AG20443 (cell line): ENCODE data around the gene PCCA.
A peak's percentile ranks its signal among the peaks of the same experiment; 100 is the strongest.
"Not testable (repeated sequence)": the region's sequence is repeated elsewhere in the genome, so short reads cannot be mapped to it uniquely, and the experiment has no call there.

Source experiments
- DNase-seq: peaks from one replicate; pipeline ENCODE4 v3.0.0; 2012; ENCODE audit warnings: low spot score, mixed read lengths

Gene PCCA

GRCh38 chr13:100240109-100240779 is 151.4 kb downstream of the PCCA start:
- DNase-seq, result no peak

GRCh38 chr13:100244431-100244830 is 155.5 kb downstream of the PCCA start:
- DNase-seq, result peak; percentile 14

- peak; percentile 12 for DNase-seq
These were observed 156.2 kb downstream of the PCCA start for GRCh38 chr13:100245104-100245503.

GRCh38 chr13:100247937-100248336 is 159.0 kb downstream of the PCCA start:
- DNase-seq, result no peak

GRCh38 chr13:100254002-100254401 is 165.1 kb downstream of the PCCA start:
- no peak for DNase-seq

DNA sequence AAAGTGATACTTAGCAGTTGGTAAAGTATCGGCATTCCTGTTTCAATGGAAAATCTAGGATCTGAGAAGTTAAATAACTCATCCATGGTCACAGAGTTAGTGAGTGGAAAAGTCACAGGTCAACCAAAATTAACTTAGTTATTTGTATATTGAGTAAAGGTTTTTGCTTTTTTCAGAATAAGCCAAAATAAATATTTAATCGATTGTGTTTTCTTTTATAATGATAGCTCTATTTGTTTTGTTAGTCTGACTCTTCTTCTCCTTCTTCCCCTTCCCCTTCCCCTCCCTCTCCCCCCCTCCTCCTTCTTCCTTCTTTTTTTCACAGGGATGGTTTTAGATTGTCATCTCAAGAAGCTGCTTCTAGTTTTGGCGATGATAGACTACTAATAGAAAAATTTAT is 173.5 kb downstream of the PCCA start:
- no peak for DNase-seq

DNA sequence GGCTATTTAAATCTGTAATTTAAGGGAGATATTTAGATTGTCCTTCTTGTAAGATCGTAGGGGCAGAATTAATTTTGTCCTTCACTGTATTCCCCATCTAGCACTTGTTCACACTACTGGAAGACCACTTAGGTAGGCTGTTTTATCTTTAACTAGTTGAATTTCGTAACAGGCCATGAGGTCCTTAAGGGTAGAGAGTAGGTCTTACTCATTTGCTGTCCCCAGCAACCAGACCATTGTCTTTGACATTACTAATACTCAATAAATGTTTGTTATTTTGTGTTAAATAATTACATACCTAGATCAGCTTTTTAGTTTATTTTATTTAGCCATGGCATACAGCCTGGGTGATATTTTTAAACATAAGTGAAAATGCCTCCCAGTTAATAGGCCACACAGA is 177.1 kb downstream of the PCCA start:
- DNase-seq, result no peak

DNA sequence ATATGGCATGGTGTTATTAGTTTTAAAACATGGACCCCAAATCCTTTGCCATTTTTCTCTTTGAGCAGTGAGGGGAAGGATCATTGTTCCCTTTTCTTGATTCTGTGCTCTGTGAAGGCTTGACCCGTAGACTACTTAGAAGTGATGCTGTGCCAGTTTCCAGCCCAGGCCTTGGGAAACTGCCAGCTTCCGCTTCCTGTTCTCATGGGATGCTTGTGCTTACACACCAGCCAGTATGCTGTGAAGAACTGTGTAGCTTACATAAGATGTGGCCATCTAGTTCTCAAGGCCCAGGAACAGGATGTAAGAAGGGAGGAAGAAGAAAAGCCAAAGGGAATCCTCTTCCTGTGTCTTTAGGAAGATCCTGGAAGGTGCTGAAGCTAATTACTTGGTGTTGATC is 180.9 kb downstream of the PCCA start:
- peak; percentile 37 for DNase-seq

DNA sequence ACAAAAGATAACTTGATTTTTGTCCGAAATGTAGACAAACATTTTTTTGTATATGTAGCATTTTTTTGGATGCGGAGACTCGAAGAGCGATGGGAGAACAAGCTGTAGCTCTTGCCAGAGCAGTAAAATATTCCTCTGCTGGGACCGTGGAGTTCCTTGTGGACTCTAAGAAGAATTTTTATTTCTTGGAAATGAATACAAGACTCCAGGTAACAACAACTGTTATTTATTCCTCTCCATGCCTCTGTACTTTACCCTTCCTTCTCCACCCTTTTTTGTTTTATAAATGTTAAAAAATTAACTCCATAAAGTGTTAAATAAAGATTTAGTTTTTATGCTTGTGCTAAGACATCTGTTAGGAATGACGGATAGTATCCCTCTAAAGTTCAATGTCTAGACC is 184.2 kb downstream of the PCCA start:
- no peak for DNase-seq

DNA sequence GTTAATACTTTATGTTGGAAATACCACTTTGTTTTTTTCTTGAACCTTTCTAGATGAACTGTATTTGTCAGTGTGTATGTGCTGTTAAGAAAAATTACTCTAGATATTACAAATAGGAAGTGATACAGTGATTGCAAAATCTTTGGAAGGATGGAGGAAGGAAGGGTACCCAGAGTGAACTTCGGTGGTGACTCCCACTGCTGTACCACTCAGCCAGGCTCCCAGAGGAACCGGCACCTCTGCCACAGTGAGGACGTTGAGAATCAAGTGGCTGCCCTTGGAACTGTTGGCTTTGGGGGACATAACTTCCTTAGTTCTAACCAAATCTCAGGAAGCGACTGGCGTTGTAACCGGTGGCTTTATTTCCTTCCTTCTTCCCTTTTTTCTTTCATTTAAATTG is 184.7 kb downstream of the PCCA start:
- no peak for DNase-seq

DNA sequence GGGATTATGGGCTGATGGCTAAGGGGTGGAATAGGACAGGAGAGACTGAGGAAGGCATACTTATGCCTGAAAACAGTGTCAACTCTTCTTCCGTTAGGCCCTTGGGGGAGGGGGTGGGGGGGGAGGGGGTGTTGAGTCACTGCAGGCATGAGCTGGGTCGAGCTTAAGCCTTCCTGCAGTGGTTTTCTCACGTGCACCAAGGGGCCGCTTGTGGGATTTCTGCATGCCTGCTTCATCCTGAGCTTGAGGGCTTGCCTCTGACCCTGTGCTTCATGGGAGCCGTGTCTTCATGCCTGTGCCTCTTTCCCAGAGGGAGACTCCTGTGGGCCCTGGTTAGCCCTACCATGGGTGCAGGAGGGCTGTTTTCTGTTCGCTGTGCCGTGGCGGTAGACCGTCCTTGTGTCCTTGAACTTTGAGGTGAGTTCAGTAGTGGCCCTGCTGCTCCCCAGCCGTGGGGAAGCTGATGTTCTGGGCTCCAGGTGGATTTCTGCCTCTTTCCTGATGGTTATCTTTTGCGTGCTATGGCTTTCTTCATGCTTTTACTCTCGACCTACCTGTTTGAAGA is 186.1 kb downstream of the PCCA start:
- DNase-seq, result no peak

- no peak for DNase-seq
These were observed 186.9 kb downstream of the PCCA start for GRCh38 chr13:100275746-100276145.

- DNase-seq, result no peak
These were observed 191.8 kb downstream of the PCCA start for GRCh38 chr13:100280681-100281080.

DNA sequence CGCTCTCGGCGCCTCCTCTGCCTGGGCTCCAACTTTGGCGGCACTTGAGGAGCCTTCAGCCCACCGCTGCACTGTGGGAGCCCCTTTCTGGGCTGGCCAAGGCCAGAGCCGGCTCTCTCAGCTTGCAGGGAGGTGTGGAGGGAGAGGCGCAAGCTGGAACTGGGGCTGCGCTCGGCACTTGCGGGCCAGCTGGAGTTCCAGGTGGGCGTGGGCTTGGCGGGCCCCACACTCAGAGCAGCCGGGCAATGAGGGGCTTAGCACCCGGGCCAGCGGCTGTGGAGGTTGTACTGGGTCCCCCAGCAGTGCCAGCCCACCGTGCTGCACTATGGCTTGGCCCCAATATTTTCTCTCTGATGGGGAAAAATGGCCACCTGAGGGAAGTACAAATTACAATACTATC is 193.4 kb downstream of the PCCA start:
- DNase-seq, result not testable (repeated sequence)

DNA sequence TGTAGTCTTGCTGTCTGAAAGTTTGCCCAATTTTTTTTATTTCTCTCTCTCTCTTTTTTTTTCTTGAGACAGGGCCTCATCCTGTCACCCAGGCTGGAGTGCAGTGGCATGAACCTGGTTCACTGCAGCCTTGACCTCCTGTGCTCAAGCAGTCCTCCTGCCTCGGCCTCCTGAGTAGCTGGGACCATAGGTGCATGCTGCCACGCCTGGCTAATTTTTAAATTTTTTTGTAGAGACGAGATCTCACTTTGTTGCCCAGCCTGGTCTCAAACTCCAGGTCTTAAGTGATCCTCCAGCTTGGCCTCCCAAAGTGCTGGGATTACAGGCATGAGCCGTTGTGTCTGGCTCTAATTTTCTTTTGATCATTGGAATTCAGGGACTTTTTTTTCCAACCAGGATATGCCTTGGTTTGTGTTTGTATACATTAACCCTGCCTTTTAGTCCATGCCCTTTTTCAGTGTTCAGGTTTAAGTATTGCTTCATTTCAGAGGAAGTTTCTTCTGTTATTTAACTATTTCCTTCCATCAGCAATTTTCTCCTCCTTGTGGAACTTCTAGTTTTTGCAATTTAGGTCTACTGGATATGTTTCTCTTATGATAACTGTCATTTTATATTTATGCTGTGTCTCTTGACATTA is 201.4 kb downstream of the PCCA start:
- no peak for DNase-seq

DNA sequence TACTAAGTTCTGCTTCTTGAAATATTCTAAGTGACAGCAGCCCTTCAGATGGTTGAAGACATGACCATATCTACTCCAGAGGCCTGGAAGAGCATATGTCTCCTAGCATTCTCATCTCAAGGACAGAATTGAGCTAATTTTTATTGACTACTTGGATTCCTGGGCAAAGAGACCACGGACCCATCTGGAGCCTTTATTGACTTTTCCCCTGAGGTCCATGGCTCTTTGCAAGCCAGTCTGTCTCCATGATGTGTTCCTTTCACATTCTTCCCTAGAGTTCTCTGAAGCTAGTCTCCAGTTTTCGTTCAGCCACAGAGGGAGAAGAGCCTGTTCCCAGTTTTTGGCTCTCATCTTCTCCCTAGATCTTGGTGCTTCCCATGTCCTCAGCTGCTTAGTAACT is 202.7 kb downstream of the PCCA start:
- no peak for DNase-seq

DNA sequence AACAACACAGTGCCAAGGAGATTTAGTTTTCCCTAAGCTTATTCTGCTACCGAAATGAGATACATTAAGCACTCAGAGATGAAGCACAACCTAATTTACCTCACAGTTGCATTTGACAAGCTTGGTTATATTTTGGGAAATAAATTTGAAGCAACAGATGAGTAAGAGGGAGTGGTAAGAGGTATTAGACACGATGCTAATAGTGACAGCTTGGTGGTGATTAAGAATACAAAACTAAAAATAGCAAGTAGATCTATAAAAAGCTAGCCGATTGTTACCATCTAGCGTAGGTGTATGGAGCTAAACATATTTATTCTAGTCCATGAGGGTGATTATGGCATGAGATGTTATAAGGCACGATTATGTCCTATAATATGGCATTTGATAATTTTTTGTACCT is 208.5 kb downstream of the PCCA start:
- no peak for DNase-seq

DNA sequence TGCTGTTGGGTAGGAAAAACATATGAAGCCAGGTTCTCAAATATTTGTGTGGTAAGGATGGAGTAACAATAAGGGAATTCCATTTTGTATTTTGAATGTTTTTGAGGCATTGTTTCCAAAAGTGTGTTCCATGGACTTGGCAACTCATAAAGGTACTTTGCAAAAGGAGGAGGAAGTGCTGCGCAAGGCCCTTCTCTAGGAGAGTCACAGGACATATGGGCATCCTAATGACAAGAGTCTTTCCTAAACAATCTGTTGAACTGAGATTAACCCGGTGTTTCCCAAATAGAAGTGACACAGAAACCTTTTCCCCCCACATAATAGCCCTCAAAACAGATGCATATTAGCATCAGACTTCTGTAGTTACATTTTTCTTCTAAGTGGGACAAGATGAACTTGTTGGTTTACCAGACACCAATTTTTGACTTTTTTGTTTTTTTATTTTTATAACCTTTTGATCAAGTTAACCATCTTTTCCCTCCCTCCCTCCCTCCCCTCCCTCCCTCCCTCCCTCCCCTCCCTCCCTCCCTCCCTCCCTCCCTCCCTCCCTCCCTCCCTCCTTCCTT is 209.3 kb downstream of the PCCA start:
- DNase-seq, result no peak

DNA sequence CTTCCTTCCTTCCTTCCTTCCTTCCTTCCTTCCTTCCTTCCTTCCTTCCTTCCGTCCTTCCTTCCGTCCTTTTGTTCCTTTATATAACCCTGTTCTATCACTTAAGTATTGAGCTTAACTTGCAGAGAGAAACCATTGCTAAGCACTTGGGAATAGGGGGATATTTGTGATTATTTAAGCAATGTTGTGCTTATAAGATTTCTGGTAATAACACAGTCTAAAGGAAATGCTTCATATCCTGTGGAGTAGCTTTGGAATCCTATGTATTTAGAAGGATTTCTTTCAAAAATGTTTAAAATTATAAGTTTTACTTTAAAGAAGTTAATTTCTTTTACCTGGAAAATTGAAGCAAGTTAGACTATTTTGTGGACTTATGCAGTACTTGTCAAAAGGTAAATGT is 209.8 kb downstream of the PCCA start:
- DNase-seq, result no peak

DNA sequence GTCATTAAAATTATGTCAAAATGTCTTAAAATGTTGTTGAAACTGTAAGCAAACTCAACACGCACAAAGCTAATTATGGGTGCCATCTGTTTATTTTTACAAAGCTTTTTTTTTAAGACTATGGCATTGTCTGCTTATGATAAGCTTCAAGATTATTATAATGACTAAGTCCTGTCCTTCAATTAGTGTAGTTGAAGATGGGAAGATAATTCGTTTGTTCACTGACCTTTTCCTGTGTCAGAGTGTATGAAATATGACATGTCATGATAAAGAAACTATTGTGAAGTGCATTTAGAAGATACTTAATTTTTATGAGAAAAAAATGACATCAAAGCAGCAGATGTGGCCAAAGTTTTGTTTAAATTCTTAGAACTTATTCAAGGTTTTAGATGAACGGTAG is 211.3 kb downstream of the PCCA start:
- DNase-seq, result no peak

DNA sequence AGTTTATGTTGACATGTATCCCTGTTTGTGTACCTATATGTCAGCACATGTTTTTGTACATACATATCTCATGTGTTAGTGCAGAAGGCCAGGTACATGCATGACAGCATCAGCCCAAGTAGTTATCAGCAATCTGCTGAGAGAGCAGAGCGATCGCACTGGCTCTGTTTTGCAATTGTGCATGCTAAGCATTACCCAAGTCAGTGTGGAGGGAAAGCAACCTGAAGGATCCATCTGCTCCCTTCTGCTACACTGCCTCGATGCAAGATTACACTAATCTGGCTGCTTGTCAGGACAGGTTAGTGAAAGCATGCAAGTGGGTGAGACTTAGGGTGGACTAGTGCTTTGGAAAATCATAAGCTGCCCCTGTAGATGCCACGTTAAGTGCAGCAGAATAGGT is 211.8 kb downstream of the PCCA start:
- DNase-seq, result no peak

- DNase-seq, result no peak
These were observed 212.5 kb downstream of the PCCA start for GRCh38 chr13:100301418-100301817.

GRCh38 chr13:100302391-100302790 is 213.5 kb downstream of the PCCA start:
- DNase-seq, result no peak
